Activated CD4-positive, alpha-beta memory T cell treated with anti-CD3 and anti-CD28 coated beads, Interleukin-2, amount 10 ng/mL, durations not matched to agents 7 days and 5 days (primary cell): ENCODE measurements around the gene USP24. TPM values are rescaled to one million over a fixed set of nuclear protein-coding genes. Genes with fewer than 3 reads are reported as not detected.

Experiments used
- CTCF ChIA-PET: fragments of 350-600 bp; sonication (Branson Sonifier 250); formaldehyde crosslinking; loops from one replicate; lab custom pipeline; 2021; ENCODE audit warnings: antibody characterized with exemption, inconsistent platforms; lab: Charles Lee
- POLR2A ChIA-PET: fragments of 350-600 bp; sonication (Branson Sonifier 250); formaldehyde crosslinking; loops from one replicate; lab custom pipeline; 2021; ENCODE audit warnings: antibody characterized with exemption; lab: Charles Lee
- DNase-seq: peaks from one replicate; pipeline ENCODE4 v3.0.0-alpha.2; 2020
- H3K27ac Mint-ChIP-seq: one replicate; pipeline ENCODE4 v1.8.0; 2021; ENCODE audit warnings: mild to moderate bottlenecking, mixed read lengths
- H3K27me3 Mint-ChIP-seq: one replicate; pipeline ENCODE4 v1.8.0; 2021; ENCODE audit warnings: mixed read lengths
- H3K36me3 Mint-ChIP-seq: one replicate; pipeline ENCODE4 v1.8.0; 2021; ENCODE audit warnings: low read depth, mixed read lengths
- H3K4me1 Mint-ChIP-seq: one replicate; pipeline ENCODE4 v1.8.0; 2021; ENCODE audit warnings: mixed read lengths
- H3K4me3 Mint-ChIP-seq: one replicate; pipeline ENCODE4 v1.8.0; 2021; ENCODE audit warnings: mild to moderate bottlenecking, mixed read lengths
- H3K9me3 Mint-ChIP-seq: one replicate; pipeline ENCODE4 v1.8.0; 2021; ENCODE audit warnings: mixed read lengths
- total RNA-seq, 2 experiments: library from RNA; stranded (reverse); gene quantifications; one replicate each; pipeline ENCODE4 v1.2.3, GENCODE V29; 2021

USP24 gene
- total RNA-seq = 10 to 100 TPM; 34.9 to 35.6 TPM

GRCh38 chr1:55215194-55216021, at the start of gene USP24:
Gene USP24, minus strand, starts transcription at chr1:55215364. Its CDS starts 251 bp downstream, at chr1:55215113.
- Mint-ChIP-seq H3K27me3 (no peaks in the 10 kb centered on the region), H3K36me3 (peaks cover 9% of the 10 kb centered on the region), H3K4me3 (peak within 1 kb of the TSS; percentile 95), H3K9me3 (no peaks in the 10 kb centered on the region), H3K4me1 (peaks cover 62% of the 10 kb centered on the region), H3K27ac (peak within 1 kb of the TSS; percentile 96)
- ChIA-PET CTCF (interaction anchor here (0.7 kb wide), 1 partner anchor 72 kb away, joined by 3 read pairs; no protein-coding TSS in a partner anchor), POLR2A (interaction anchor here (0.9 to 4.0 kb wide), 12 partner anchors 9 to 329 kb away, joined by 3 to 31 read pairs (median 4); partner anchors contain the start of gene DHCR24)
- peak; percentile 86 for DNase-seq

GRCh38 chr1:55262822-55263221, 47.7 kb upstream of the USP24 start:
- Mint-ChIP-seq H3K9me3 (no peaks in the 10 kb centered on the region), H3K27ac (no peak overlapping the region), H3K36me3 (no peaks in the 10 kb centered on the region), H3K4me3 (no peak overlapping the region), H3K27me3 (peaks cover 18% of the 10 kb centered on the region), H3K4me1 (peaks cover 9% of the 10 kb centered on the region)
- ChIA-PET CTCF (no interaction called here), POLR2A (no interaction called here)
- DNase-seq = no peak

GRCh38 chr1:55259911-55260609, 44.9 kb upstream of the USP24 start:
- POLR2A ChIA-PET = no interaction called here
- H3K36me3 Mint-ChIP-seq = no peaks in the 10 kb centered on the region
- CTCF ChIA-PET = interaction anchor here (2.5 kb wide), 1 partner anchor 18 kb away, joined by 7 read pairs; no protein-coding TSS in a partner anchor
- H3K9me3 Mint-ChIP-seq = no peaks in the 10 kb centered on the region
- H3K27me3 Mint-ChIP-seq = peaks cover 13% of the 10 kb centered on the region
- H3K4me3 Mint-ChIP-seq = no peak overlapping the region
- no peak overlapping the region for H3K27ac Mint-ChIP-seq
- H3K4me1 Mint-ChIP-seq = peaks cover 14% of the 10 kb centered on the region
- DNase-seq = no peak

GRCh38 chr1:55257958-55258357, 42.8 kb upstream of the USP24 start:
- Mint-ChIP-seq H3K27me3 (peaks cover 12% of the 10 kb centered on the region), H3K4me1 (peaks cover 16% of the 10 kb centered on the region), H3K9me3 (no peaks in the 10 kb centered on the region), H3K27ac (peak overlapping the region; percentile 23), H3K4me3 (peak overlapping the region; percentile 34), H3K36me3 (no peaks in the 10 kb centered on the region)
- peak; percentile 78 for DNase-seq
- POLR2A ChIA-PET = interaction anchor here (1.8 kb wide), 2 partner anchors 42 to 45 kb away, joined by 5 read pairs; partner anchors contain the start of gene USP24
- CTCF ChIA-PET = interaction anchor here (1.1 kb wide), 1 partner anchor 20 kb away, joined by 3 read pairs; no protein-coding TSS in a partner anchor

- DNase-seq = no peak
- Mint-ChIP-seq H3K27ac (no peak overlapping the region), H3K27me3 (peaks cover 12% of the 10 kb centered on the region), H3K4me3 (no peak overlapping the region), H3K9me3 (no peaks in the 10 kb centered on the region), H3K4me1 (peaks cover 23% of the 10 kb centered on the region), H3K36me3 (no peaks in the 10 kb centered on the region)
- CTCF ChIA-PET = interaction anchor here (2.7 kb wide), 1 partner anchor 112 kb away, joined by 8 read pairs; no protein-coding TSS in a partner anchor
- POLR2A ChIA-PET = interaction anchor here (0.7 to 1.8 kb wide), 3 partner anchors 41 to 90 kb away, joined by 3 to 4 read pairs (median 3); partner anchors contain the start of gene USP24
These were observed 40.7 kb upstream of the USP24 start for GRCh38 chr1:55255901-55256300.

- H3K4me1 Mint-ChIP-seq = peaks cover 16% of the 10 kb centered on the region
- no peak overlapping the region for H3K4me3 Mint-ChIP-seq
- CTCF ChIA-PET = no interaction called here
- H3K9me3 Mint-ChIP-seq = no peaks in the 10 kb centered on the region
- no peak for DNase-seq
- no peak overlapping the region for H3K27ac Mint-ChIP-seq
- no peaks in the 10 kb centered on the region for H3K36me3 Mint-ChIP-seq
- POLR2A ChIA-PET = no interaction called here
- H3K27me3 Mint-ChIP-seq = peaks cover 1% of the 10 kb centered on the region
These were observed 37.9 kb upstream of the USP24 start for GRCh38 chr1:55252942-55253589.

GRCh38 chr1:55250399-55251075, 35.4 kb upstream of the USP24 start:
- no peaks in the 10 kb centered on the region for H3K36me3 Mint-ChIP-seq
- H3K27me3 Mint-ChIP-seq = no peaks in the 10 kb centered on the region
- no peak overlapping the region for H3K4me3 Mint-ChIP-seq
- no peaks in the 10 kb centered on the region for H3K9me3 Mint-ChIP-seq
- H3K4me1 Mint-ChIP-seq = peaks cover 9% of the 10 kb centered on the region
- POLR2A ChIA-PET = no interaction called here
- CTCF ChIA-PET = interaction anchor here (0.6 kb wide), 1 partner anchor 29 kb away, joined by 3 read pairs; no protein-coding TSS in a partner anchor
- DNase-seq = no peak
- no peak overlapping the region for H3K27ac Mint-ChIP-seq

GRCh38 chr1:55249646-55250398, 34.7 kb upstream of the USP24 start:
- DNase-seq = no peak
- no peak overlapping the region for H3K4me3 Mint-ChIP-seq
- no peaks in the 10 kb centered on the region for H3K36me3 Mint-ChIP-seq
- CTCF ChIA-PET = no interaction called here
- no peaks in the 10 kb centered on the region for H3K9me3 Mint-ChIP-seq
- H3K27ac Mint-ChIP-seq = no peak overlapping the region
- H3K4me1 Mint-ChIP-seq = peaks cover 9% of the 10 kb centered on the region
- H3K27me3 Mint-ChIP-seq = no peaks in the 10 kb centered on the region
- POLR2A ChIA-PET = no interaction called here

GRCh38 chr1:55246896-55247295, 31.7 kb upstream of the USP24 start:
- H3K36me3 Mint-ChIP-seq = no peaks in the 10 kb centered on the region
- H3K9me3 Mint-ChIP-seq = no peaks in the 10 kb centered on the region
- POLR2A ChIA-PET = no interaction called here
- H3K4me1 Mint-ChIP-seq = peaks cover 3% of the 10 kb centered on the region
- no peak overlapping the region for H3K27ac Mint-ChIP-seq
- H3K27me3 Mint-ChIP-seq = no peaks in the 10 kb centered on the region
- CTCF ChIA-PET = no interaction called here
- no peak for DNase-seq
- H3K4me3 Mint-ChIP-seq = no peak overlapping the region

GRCh38 chr1:55246331-55246730, 31.2 kb upstream of the USP24 start:
- no peak overlapping the region for H3K4me3 Mint-ChIP-seq
- H3K9me3 Mint-ChIP-seq = no peaks in the 10 kb centered on the region
- no peak overlapping the region for H3K27ac Mint-ChIP-seq
- ChIA-PET POLR2A (no interaction called here), CTCF (no interaction called here)
- no peak for DNase-seq
- H3K27me3 Mint-ChIP-seq = peaks cover 1% of the 10 kb centered on the region
- H3K4me1 Mint-ChIP-seq = peaks cover 3% of the 10 kb centered on the region
- H3K36me3 Mint-ChIP-seq = no peaks in the 10 kb centered on the region

- no peak overlapping the region for H3K27ac Mint-ChIP-seq
- no peak for DNase-seq
- no peak overlapping the region for H3K4me3 Mint-ChIP-seq
- H3K4me1 Mint-ChIP-seq = peaks cover 3% of the 10 kb centered on the region
- H3K27me3 Mint-ChIP-seq = peaks cover 3% of the 10 kb centered on the region
- POLR2A ChIA-PET = no interaction called here
- no peaks in the 10 kb centered on the region for H3K9me3 Mint-ChIP-seq
- CTCF ChIA-PET = no interaction called here
- no peaks in the 10 kb centered on the region for H3K36me3 Mint-ChIP-seq
These were observed 30.6 kb upstream of the USP24 start for GRCh38 chr1:55245781-55246180.
